Stimulated activated CD4-positive, alpha-beta T cell treated with anti-CD3 and anti-CD28 coated beads, Interleukin-12 subunit alpha, Interleukin-12 subunit beta, amount 100 ng/mL, for 4 hours (primary cell): ENCODE data around the gene SBNO1.

Experiments
- DNase-seq: peaks from one replicate; pipeline ENCODE4 v3.0.0-alpha.2; 2020

The SBNO1 gene

DNA sequence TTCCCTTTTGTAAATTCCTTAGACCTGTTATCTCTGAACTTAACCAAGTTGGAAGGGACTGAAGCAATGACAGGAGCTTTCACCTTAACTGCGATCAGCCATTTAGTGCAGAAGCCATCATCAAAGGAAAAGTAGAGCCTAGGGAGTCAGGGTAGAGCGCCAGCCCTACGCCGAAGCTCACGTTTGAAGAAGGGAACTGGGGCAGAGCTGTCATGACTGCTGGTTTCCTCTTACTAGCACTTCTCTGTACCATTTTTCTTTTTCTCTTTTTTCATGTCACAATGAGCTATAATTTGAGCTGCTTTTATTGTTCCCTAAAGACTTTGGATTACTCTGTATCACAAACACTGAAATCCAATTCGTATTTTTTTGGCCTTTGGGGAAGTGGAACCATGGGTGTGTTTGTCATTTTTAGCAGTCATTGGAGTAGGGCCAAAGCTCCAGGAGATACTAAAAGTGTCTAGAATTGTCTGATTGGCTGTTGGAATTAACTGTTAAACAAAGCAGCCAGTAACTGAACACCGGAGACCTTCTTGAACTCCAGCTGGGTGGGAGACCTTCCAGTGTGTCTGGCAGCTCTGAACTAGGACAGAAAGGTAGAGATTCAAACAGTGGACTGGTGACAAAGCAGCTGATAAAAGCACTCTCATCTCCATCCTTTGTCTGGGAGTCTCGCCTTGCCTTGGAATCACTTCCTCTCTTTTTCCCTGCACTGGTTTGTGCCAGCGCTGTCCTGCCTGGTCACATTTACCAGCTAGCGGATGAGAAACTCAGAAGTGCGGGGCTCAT lies 122.3 kb downstream of the SBNO1 start:
- DNase-seq, result no peak
